CD14-positive monocyte (primary cell): ENCODE measurements around the gene ROBO4. TPM values are rescaled to one million over a fixed set of nuclear protein-coding genes. Genes with fewer than 3 reads are reported as not detected.

Experiments used
- DNase-seq, 3 donors: peaks; one replicate each; pipeline ENCODE4 v3.0.0-alpha.2; 2011 to 2022
- H2AFZ ChIP-seq: 2 replicates; pipeline ENCODE4 v1.6.0; 2012; ENCODE audit warnings: mild to moderate bottlenecking, low read depth, low read length, inconsistent platforms; ENCODE audit not compliant: insufficient read depth, poor library complexity, severe bottlenecking
- H3K27ac ChIP-seq, 2 donors: 1 replicate in 1 of 2; 2 replicates in 1 of 2; pipeline ENCODE4 v1.5.1; 2012 to 2013; ENCODE audit warnings: low read length in 2 of 2, control low read depth in 1 of 2, inconsistent platforms in 1 of 2, low read depth in 1 of 2, mild to moderate bottlenecking in 1 of 2
- H3K27me3 ChIP-seq, 2 donors: one replicate each; pipeline versions ENCODE4 v1.6.0 to v1.6.1; 2011 to 2013; ENCODE audit warnings: low read length in 2 of 2; ENCODE audit not compliant: control insufficient read depth in 2 of 2, insufficient read depth in 2 of 2
- H3K36me3 ChIP-seq, 2 donors: replicated peaks in 1 of 2; 1 replicate in 1 of 2; 2 replicates in 1 of 2; pipeline versions ENCODE4 v1.5.1 to v1.6.1; 2012 to 2013; ENCODE audit warnings: low read length in 2 of 2, control low read depth in 1 of 2, inconsistent platforms in 1 of 2, mild to moderate bottlenecking in 1 of 2; ENCODE audit not compliant: insufficient read depth in 2 of 2, control insufficient read depth in 1 of 2
- H3K4me1 ChIP-seq, 2 donors: 1 replicate in 1 of 2; 2 replicates in 1 of 2; pipeline versions ENCODE4 v1.5.1 to v1.6.1; 2012 to 2013; ENCODE audit warnings: low read length in 2 of 2, control low read depth in 1 of 2, inconsistent platforms in 1 of 2, mild to moderate bottlenecking in 1 of 2, moderate library complexity in 1 of 2; ENCODE audit not compliant: insufficient read depth in 2 of 2, control insufficient read depth in 1 of 2
- H3K4me2 ChIP-seq: replicated peaks from 2 replicates; pipeline ENCODE3; 2012; ENCODE audit warnings: low read length, moderate library complexity, mild to moderate bottlenecking; ENCODE audit not compliant: poor library complexity, severe bottlenecking; ENCODE audit errors: extremely low read depth
- H3K4me3 ChIP-seq, 3 experiments: fragments of 200-600 bp in 1 of 3; sonication (generic) in 1 of 3; replicated peaks in 1 of 3; 1 replicate in 2 of 3; 2 replicates in 1 of 3; pipeline ENCODE4 v1.5.1; 2011 to 2013; ENCODE audit warnings: low read length in 3 of 3, mild to moderate bottlenecking in 3 of 3, control low read depth in 2 of 3, low read depth in 2 of 3, inconsistent platforms in 1 of 3, moderate library complexity in 1 of 3
- H3K79me2 ChIP-seq: 2 replicates; pipeline ENCODE4 v1.6.0; 2012; ENCODE audit warnings: mild to moderate bottlenecking, control low read depth, inconsistent platforms, low read length, moderate library complexity; ENCODE audit not compliant: insufficient read depth
- H3K9ac ChIP-seq: 2 replicates; pipeline ENCODE4 v1.6.0; 2017; ENCODE audit warnings: low read length, mild to moderate bottlenecking; ENCODE audit not compliant: insufficient read depth, poor library complexity, severe bottlenecking
- H3K9me3 ChIP-seq, 2 donors: replicated peaks in 1 of 2; 1 replicate in 1 of 2; 2 replicates in 1 of 2; pipeline versions ENCODE4 v1.5.1 to v1.6.1; 2012 to 2013; ENCODE audit warnings: low read length in 2 of 2, control low read depth in 1 of 2; ENCODE audit not compliant: control insufficient read depth in 1 of 2, insufficient read depth in 1 of 2
- H4K20me1 ChIP-seq: 2 replicates; pipeline ENCODE4 v1.6.0; 2012; ENCODE audit warnings: mild to moderate bottlenecking, low read length, control low read depth, moderate library complexity; ENCODE audit not compliant: insufficient read depth
- H3K27ac Mint-ChIP-seq, 7 donors: one replicate each; pipeline ENCODE4 v1.8.0; 2020; ENCODE audit warnings: mild to moderate bottlenecking in 7 of 7, mixed read lengths in 7 of 7, moderate library complexity in 6 of 7, inconsistent platforms in 2 of 7
- H3K27me3 Mint-ChIP-seq, 3 donors: one replicate each; pipeline ENCODE4 v1.8.0; 2021 to 2022; ENCODE audit warnings: low read depth in 3 of 3, mild to moderate bottlenecking in 3 of 3, mixed read lengths in 3 of 3, moderate library complexity in 3 of 3, inconsistent platforms in 1 of 3
- H3K36me3 Mint-ChIP-seq, 2 donors: one replicate each; pipeline ENCODE4 v1.8.0; 2020; ENCODE audit warnings: mixed read lengths in 2 of 2, inconsistent platforms in 1 of 2, mild to moderate bottlenecking in 1 of 2
- H3K4me1 Mint-ChIP-seq: one replicate; pipeline ENCODE4 v1.8.0; 2020; ENCODE audit warnings: mild to moderate bottlenecking, mixed read lengths
- H3K4me3 Mint-ChIP-seq, 2 donors: one replicate each; pipeline ENCODE4 v1.8.0; 2020; ENCODE audit warnings: mild to moderate bottlenecking in 2 of 2, mixed read lengths in 2 of 2, moderate library complexity in 1 of 2
- H3K9me3 Mint-ChIP-seq, 7 donors: one replicate each; pipeline ENCODE4 v1.8.0; 2020 to 2022; ENCODE audit warnings: mixed read lengths in 7 of 7, mild to moderate bottlenecking in 6 of 7, moderate library complexity in 6 of 7, inconsistent platforms in 2 of 7
- CTCF ChIP-seq: fragments of 200-600 bp; IDR thresholded peaks from one replicate; pipeline ENCODE4 v1.8.0; 2022; ENCODE audit warnings: antibody characterized with exemption, mild to moderate bottlenecking
- WGBS: methylation state at CpG from one replicate; pipeline ENCODE4 v1.1.5; 2013; ENCODE audit warnings: missing lambda C conversion rate; ENCODE audit not compliant: insufficient coverage; 5-methylcytosine and 5-hydroxymethylcytosine counted together
- intact Hi-C, 2 donors: fragments of 100-400 bp; cut with micrococcal nuclease; formaldehyde crosslinking; loops; one replicate each; pipeline versions ENCODE4 v1.15.0 to v1.15.1; 2023
- polyA plus RNA-seq, 3 donors: library from polyadenylated mRNA; depleted of rRNA in 1 of 3; unstranded in 2 of 3; stranded (reverse) in 1 of 3; fragments of 300-500 nt in 2 of 3; fragments of >200 nt in 1 of 3; fragmentation: Illumina TruSeq in 2 of 3; gene quantifications; 1 replicate in 2 of 3; 2 replicates in 1 of 3; pipeline ENCODE4 v1.2.3, GENCODE V29; 2012 to 2021

The ROBO4 gene
- polyA plus RNA-seq, 3 donors: 0.19 to 0.20 TPM; not detected in 1

- peaks cover 20% of the 10 kb centered on the region for H3K4me1 Mint-ChIP-seq
- peak overlapping the region in 1 of 7 donors; percentile 50 for H3K27ac Mint-ChIP-seq
- no peak for DNase-seq
- Histone ChIP-seq H3K36me3 (no peaks in the 10 kb centered on the region), H3K27ac (no peak overlapping the region), H3K79me2 (no peaks in the 10 kb centered on the region), H4K20me1 (no peaks in the 10 kb centered on the region), H2AFZ (no peak overlapping the region), H3K4me1 (peaks cover 11 to 16% of the 10 kb centered on the region in 2 donors), H3K4me2 (no peak overlapping the region), H3K9me3 (no peaks in the 10 kb centered on the region), H3K27me3 (peaks cover 0 to 2% of the 10 kb centered on the region in 2 donors), H3K4me3 (no peak overlapping the region), H3K9ac (no peak overlapping the region)
- no peak for TF ChIP-seq CTCF
- no peak overlapping the region for H3K4me3 Mint-ChIP-seq
- H3K9me3 Mint-ChIP-seq: no peaks in the 10 kb centered on the region
- peaks cover 2 to 13% (median 3%) of the 10 kb centered on the region in 3 donors for H3K27me3 Mint-ChIP-seq
- WGBS: no CpG with 5 or more reads among the region's 3 CpGs
- intact Hi-C loops: no loop called here
- H3K36me3 Mint-ChIP-seq: no peaks in the 10 kb centered on the region
Observed at GRCh38 chr11:124898263-124898680, 607 bp upstream of the ROBO4 start.

GRCh38 chr11:124896821-124897391 lies 759 bp downstream of the ROBO4 start:
- no peak overlapping the region for H3K4me2 ChIP-seq
- Mint-ChIP-seq H3K9me3 (no peaks in the 10 kb centered on the region), H3K36me3 (no peaks in the 10 kb centered on the region), H3K27ac (no peak overlapping the region), H3K27me3 (peaks cover 2 to 12% (median 3%) of the 10 kb centered on the region in 3 donors), H3K4me3 (no peak overlapping the region), H3K4me1 (peaks cover 25% of the 10 kb centered on the region)
- H3K4me1 ChIP-seq: peaks cover 16 to 18% of the 10 kb centered on the region in 2 donors
- no peak overlapping the region for H3K9ac ChIP-seq
- H3K36me3 ChIP-seq: no peaks in the 10 kb centered on the region
- no peak overlapping the region for H3K4me3 ChIP-seq
- no peaks in the 10 kb centered on the region for H3K79me2 ChIP-seq
- H3K27ac ChIP-seq: no peak overlapping the region
- WGBS: 63% methylated on average over 9 of the region's 9 CpGs
- intact Hi-C loops: no loop called here
- no peak for DNase-seq
- no peaks in the 10 kb centered on the region for H4K20me1 ChIP-seq
- no peak overlapping the region for H2AFZ ChIP-seq
- TF ChIP-seq CTCF: no peak
- H3K27me3 ChIP-seq: peaks cover 0 to 2% of the 10 kb centered on the region in 2 donors
- H3K9me3 ChIP-seq: no peaks in the 10 kb centered on the region
